ENCODE measurements around the gene GCSH. TPM values are rescaled to one million over a fixed set of nuclear protein-coding genes. Genes with fewer than 3 reads are reported as not detected.

The GCSH gene
- total RNA-seq, 1 donor = 18.1 TPM

GRCh38 chr16:81140930-81141780, 45.0 kb upstream of the GCSH start:
- Histone ChIP-seq H3K4me2 (ENCODE audit: insufficient read depth, low read length) (no peak overlapping the region), H3K36me3 (ENCODE audit: insufficient read depth, low read length) (no peaks in the 10 kb centered on the region), H4K20me1 (ENCODE audit: insufficient read depth, low read length) (no peaks in the 10 kb centered on the region), H3K4me1 (ENCODE audit: insufficient read depth, low read length) (peaks cover 7% of the 10 kb centered on the region), H3K27ac (ENCODE audit: low read depth, low read length) (no peak overlapping the region), H3K79me2 (ENCODE audit: insufficient read depth, low read length) (no peaks in the 10 kb centered on the region), H3K9me3 (ENCODE audit: low read depth, low read length) (no peaks in the 10 kb centered on the region), H2AFZ (ENCODE audit: low read length) (no peak overlapping the region), H3K27me3 (ENCODE audit: insufficient read depth, low read length) (peaks cover 5% of the 10 kb centered on the region), H3K4me3 (ENCODE audit: insufficient read depth, low read length) (no peak overlapping the region)
- TF ChIP-seq CTCF (IDR thresholded peaks at IDR 0.05; ENCODE audit: extremely low read depth, low read depth, low read length) = peak; percentile 10
- DNase-seq (ENCODE audit: insufficient read length, low spot score, missing footprints) = no peak

GRCh38 chr16:81138831-81139557, 42.8 kb upstream of the GCSH start:
- no peaks in the 10 kb centered on the region for H3K79me2 ChIP-seq (ENCODE audit: insufficient read depth, low read length)
- no peak overlapping the region for H2AFZ ChIP-seq (ENCODE audit: low read length)
- H3K4me2 ChIP-seq (ENCODE audit: insufficient read depth, low read length) = no peak overlapping the region
- H4K20me1 ChIP-seq (ENCODE audit: insufficient read depth, low read length) = no peaks in the 10 kb centered on the region
- H3K27me3 ChIP-seq (ENCODE audit: insufficient read depth, low read length) = no peaks in the 10 kb centered on the region
- TF ChIP-seq CTCF (IDR thresholded peaks at IDR 0.05; ENCODE audit: extremely low read depth, low read depth, low read length) = no peak
- no peaks in the 10 kb centered on the region for H3K9me3 ChIP-seq (ENCODE audit: low read depth, low read length)
- peaks cover 7% of the 10 kb centered on the region for H3K4me1 ChIP-seq (ENCODE audit: insufficient read depth, low read length)
- H3K27ac ChIP-seq (ENCODE audit: low read depth, low read length) = no peak overlapping the region
- H3K4me3 ChIP-seq (ENCODE audit: insufficient read depth, low read length) = no peak overlapping the region
- no peaks in the 10 kb centered on the region for H3K36me3 ChIP-seq (ENCODE audit: insufficient read depth, low read length)
- DNase-seq (ENCODE audit: insufficient read length, low spot score, missing footprints) = no peak

GRCh38 chr16:81137754-81138153, 41.6 kb upstream of the GCSH start:
- no peak for TF ChIP-seq CTCF (IDR thresholded peaks at IDR 0.05; ENCODE audit: extremely low read depth, low read depth, low read length)
- H3K36me3 ChIP-seq (ENCODE audit: insufficient read depth, low read length) = no peaks in the 10 kb centered on the region

More at GRCh38 chr16:81137754-81138153, 41.6 kb upstream of the GCSH start:
- Histone ChIP-seq H3K9me3 (ENCODE audit: low read depth, low read length) (no peaks in the 10 kb centered on the region), H3K4me2 (ENCODE audit: insufficient read depth, low read length) (no peak overlapping the region), H2AFZ (ENCODE audit: low read length) (no peak overlapping the region), H4K20me1 (ENCODE audit: insufficient read depth, low read length) (no peaks in the 10 kb centered on the region), H3K27ac (ENCODE audit: low read depth, low read length) (no peak overlapping the region), H3K4me1 (ENCODE audit: insufficient read depth, low read length) (peaks cover 7% of the 10 kb centered on the region), H3K79me2 (ENCODE audit: insufficient read depth, low read length) (no peaks in the 10 kb centered on the region), H3K27me3 (ENCODE audit: insufficient read depth, low read length) (no peaks in the 10 kb centered on the region), H3K4me3 (ENCODE audit: insufficient read depth, low read length) (no peak overlapping the region)
- peak; percentile 4 for DNase-seq (ENCODE audit: insufficient read length, low spot score, missing footprints)
